ENCODE measurements around the gene PPM1J.

Gene PPM1J

DNA sequence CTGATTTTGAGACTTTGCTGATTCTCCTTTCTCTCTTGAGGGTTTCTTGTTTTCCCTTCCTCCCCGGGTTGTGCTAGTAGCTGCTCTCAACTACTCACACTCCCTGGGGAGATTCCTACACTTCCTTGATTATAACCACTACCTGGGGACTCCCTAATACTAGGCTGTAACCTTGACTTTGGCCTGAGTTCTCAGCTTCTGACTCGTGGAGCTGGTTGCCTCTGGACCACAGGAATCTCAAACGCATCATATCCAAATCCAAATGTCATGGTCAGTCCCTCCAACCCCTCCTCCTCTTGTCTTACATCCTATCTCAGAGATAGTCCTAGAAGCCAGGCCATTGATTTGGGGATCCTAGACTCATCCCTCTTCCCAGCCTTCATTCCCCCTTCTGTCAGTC, 28.7 kb downstream of the PPM1J start:
- no peak for DNase-seq

DNA sequence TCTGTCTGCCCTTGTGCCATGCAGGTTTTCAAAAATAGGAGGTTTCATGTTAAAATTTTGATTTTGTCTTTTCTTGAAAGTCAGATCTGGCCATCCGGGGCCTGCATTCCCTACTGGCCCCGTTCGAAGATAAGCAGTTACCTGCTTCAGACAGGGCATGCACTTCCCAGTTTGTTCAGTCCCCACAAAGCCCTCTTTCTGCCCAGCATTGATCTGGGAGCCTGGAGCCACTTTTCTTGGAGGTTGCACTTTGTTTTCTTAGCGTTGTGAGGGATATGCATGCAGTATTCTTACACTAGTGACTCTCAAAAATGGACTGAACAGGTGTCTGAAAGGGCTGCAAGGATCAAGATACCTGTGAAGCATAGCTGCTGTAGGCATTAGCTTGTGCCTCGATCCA, 29.2 kb downstream of the PPM1J start:
- DNase-seq: no peak

- DNase-seq: no peak
Measured at GRCh38 chr1:112678605-112679004, 36.5 kb downstream of the PPM1J start.

DNA sequence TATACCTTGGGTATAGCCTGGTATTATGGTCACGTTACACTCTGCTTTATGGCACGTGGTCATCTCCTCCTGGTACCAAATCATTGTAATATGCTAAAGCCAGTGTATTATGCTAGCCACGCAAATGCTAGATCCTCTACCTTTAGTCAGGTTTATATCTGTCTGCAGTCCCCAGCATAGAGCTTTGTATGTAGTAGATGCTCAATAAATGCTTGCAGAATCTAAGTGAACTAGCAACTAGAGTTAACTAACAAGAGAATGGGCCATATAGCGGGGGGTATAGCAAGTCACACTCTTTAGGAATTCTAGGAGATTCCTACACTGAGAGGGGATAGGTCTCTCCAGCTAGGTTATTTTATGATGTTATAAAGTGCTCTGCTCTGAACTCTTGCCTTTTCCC, 37.6 kb downstream of the PPM1J start:
- DNase-seq: no peak

DNA sequence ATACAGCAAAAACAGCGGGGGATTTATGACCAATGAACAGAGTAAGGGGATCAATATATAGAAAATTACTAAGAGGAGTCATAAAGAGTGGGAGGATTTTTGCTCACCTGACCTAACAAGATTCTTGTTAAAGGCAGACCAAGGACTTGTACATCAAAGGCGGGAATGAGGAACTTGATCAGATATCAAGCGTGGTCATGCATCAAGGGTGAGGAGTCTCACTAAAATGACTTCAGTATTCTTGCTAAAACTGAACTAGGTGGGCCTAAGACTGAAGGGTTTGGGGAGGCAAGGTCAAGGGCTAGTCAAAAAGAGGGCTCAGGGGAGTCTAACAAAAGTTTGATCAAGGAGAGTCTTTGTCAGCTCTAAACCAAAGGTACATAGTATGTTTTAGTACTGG, 38.6 kb downstream of the PPM1J start:
- DNase-seq: no peak

GRCh38 chr1:112675728-112676381, 39.3 kb downstream of the PPM1J start:
- no peak for DNase-seq

GRCh38 chr1:112674986-112675727, 40.0 kb downstream of the PPM1J start:
- DNase-seq: peak; percentile 72

DNA sequence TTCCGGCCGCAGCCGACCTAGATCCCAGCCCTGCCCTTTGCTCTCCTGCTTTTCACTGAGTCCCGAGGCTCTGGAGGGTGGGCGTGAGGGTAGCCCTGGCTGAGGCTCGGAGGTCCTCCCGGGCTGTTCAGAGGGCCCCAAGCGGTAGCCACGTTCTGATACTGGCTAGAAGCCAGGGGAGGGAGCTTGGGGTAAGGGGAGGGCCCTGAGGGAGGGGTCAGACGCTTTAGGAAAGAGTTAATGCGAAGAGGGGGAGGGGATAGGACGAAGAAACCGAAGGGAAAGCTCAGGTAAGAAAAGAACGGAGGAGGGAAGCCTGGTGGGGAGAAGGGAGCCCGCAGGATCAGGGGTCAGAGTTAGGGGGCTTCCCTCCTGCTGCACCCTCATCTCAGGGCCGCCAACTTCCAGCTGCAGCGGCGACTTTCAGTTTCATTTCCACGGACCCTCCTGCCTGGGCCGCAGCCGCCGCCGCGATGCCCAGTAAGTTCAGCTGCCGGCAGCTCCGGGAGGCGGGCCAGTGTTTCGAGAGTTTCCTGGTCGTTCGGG, 40.6 kb downstream of the PPM1J start, which contains the start of gene MOV10:
Gene MOV10 (plus strand): TSS at position 220 of the 546 bp plus-strand sequence. CDS start 254 bp downstream, at position 474.
- DNase-seq: peak; percentile 80

DNA sequence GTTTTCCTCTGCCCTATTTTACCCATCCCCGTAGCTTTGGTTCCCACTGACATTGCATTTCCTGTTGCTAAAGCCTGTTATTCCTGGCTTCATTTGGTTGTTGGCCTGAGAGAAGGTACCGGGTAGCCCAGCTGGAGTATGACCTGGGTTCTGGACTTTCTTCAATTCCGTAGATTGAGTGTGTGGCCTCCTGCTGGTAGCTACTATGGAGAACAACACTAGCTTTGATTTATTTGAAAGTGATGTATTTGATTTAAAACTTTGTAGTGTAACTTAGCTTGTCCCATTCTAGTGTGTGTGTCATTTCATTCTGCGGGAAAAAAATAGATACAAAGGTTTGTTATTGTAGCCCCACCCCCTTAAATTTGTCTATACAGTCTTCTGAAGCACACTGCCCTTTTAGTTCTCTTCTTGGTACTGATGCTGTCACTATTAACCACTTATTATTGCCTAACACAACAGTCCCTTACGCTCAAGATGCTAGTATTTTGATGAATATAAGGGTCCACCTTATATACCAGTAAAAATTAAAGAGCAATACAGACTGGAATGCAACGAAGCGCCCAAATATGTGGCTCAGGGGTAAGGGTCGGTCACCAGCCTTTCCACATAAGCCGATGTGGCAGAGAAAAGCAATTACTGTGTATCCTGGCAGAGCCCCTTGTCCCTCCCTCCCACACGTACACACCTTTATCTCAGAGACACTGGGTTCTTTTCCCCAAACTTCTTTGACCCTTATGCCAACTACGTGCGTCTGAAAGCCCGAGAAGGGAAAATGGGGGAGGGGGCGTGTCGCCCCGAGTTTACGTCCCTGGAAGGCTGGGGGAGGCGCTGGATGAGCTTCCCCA, 41.3 kb downstream of the PPM1J start:
- peak; percentile 33 for DNase-seq

GRCh38 chr1:112672842-112673241, 42.3 kb downstream of the PPM1J start:
- DNase-seq: no peak

DNA sequence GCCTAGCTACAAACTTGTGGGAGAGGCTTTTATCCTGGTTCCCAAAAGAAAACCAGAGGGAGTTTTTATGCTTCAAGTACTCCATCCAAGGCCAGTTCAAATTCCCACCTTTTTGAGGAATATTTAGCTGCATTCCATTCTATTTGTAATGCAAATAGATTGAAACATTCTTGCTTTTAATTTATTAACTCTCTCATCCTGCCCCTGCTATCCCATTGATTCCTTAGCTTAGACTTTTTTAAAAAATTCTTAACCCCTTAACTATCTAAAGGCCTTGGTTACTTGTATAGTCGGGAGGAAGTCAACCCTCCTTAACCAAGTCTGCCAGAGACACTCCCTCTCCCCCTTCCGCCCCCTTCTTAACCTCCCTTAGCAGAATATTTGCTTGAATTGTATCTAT, 43.1 kb downstream of the PPM1J start:
- no peak for DNase-seq

DNA sequence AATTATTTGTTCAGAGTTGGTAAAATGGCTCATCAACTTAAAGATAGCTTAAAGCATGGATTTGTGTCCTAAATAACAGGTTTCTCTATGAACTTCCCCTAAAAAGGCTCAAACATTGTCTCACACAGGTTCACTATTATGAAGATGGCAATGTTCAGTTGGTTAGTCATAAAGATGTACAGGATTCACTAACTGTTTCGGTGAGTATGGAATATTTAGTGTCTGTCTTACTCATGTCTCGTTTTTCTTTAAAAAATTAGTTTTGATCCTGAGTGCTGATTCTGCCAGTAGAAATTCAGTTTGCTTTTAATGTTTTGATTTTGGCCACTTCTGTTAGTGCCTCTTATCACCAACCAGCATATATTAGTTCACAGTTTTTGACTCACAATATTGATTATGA, 48.2 kb downstream of the PPM1J start:
- DNase-seq: no peak

- no peak for DNase-seq
Measured at GRCh38 chr1:112665857-112666256, 49.3 kb downstream of the PPM1J start.
